ENCODE data around the gene FBN3. TPM values are rescaled to one million over a fixed set of nuclear protein-coding genes. Genes with fewer than 3 reads are reported as not detected.
"Not testable (repeated sequence)": the region's sequence is repeated elsewhere in the genome, so short reads cannot be mapped to it uniquely, and the experiment has no call there.

The FBN3 gene
- total RNA-seq, 1 donor from 2014 or later: not detected

GRCh38 chr19:8117991-8118390 lies 31.4 kb downstream of the FBN3 start:
- no peak for DNase-seq (ENCODE audit: low spot score)

DNA sequence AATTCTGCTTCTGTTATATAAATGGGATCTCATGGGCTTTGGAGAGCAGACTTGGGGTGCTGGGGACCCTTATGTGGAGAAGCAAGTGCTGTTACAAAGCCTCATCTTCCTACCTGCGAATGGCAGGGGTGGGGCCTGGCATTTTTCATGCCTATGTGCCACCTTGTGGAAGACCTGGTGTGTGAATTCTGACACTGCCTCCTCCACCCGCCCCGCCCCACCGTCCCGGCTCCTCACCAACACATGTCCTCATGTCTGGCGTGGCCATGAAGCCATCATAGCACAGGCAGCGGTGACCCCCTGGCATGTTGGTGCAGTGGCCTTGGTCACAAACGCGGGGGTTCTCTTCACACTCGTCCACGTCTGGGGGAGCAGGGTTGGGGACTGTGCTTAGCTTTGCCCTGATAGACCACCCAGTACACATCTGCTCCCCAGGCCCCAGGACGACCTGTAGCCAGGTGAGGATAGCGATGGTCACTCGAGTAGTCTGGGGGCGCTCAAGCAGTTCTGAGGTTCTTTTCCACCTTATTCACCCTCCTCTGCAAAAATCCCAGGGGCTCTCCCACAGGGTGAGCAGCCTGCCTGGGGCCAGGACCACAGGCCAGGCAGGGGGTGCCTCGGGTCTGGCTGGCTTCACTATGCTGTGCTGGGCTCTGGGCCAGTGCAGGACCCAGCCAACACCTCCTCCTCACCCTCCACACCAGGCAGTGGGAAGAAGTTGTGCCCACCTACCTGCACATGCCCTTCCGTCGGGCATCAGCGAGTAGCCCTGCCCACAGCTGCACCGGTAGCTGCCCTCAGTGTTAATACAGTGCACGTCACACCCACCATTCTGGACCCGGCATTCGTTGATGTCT lies 32.7 kb downstream of the FBN3 start:
- no peak for DNase-seq (ENCODE audit: low spot score)

DNA sequence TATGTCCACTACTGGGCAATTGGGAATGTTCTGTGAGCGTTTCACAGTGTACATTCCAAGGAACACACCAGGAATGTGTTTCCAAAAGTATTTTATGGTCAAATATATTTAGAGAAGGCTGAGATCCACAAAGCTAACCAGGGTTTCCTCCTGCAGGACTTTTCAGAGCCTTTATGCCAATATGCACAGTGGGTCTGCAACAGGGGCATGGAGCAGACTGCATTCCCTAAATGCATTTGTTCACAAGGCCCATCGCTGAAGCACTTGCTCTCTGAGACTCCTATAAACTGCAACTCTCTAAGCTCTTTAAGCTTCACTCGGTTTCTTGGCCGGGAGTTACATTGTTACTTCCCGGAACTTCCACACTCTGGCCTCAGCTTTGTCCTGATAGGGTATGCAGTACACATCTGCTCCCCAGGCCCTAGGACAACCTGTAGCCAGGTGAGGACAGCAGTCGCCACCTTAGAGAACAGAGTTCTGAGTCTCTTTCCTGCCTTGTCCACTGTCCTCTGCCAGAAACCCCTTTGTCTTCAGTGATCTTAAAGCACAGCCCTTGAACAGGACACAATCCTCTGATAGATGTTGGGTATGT lies 33.5 kb downstream of the FBN3 start:
- DNase-seq (ENCODE audit: low spot score): no peak

DNA sequence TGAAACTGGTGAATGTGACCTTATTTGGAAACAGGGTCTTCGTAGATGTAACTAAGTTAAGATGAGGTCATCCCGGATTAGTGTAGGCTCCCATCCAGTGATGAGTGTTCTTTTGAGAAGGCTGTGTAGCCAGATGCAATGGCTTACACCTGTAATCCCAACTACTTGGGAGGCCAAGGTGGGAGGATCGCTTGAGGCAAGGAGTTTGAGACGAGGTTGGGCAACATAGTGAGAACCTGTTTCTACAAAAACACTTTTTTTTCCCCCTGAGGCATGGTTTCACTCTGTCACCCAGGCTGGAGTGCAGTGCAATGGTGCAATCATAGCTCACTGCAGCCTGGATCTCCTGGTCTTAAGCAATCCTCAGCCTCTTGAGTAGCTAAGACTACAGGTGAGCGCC lies 36.4 kb downstream of the FBN3 start:
- DNase-seq (ENCODE audit: low spot score): no peak

DNA sequence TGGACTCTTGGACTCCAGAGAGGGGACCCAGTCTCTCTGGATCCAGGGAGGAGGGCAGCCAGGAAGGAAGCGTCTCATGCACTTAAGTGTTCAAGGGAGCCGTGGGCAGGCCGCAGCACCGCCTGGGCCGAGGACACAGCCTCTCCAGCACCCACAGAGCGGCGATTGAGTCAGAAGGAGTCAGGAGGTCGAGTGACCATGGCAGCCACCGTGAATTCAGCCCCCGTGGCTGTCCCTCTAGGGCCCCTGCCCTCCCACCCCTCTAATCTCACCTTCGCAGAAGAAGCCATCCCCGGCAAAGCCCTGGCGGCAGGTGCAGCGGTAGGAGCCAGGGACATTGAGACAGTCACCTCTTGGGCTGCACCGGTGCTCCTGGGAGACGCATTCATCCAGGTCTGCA lies 38.0 kb downstream of the FBN3 start:
- no peak for DNase-seq (ENCODE audit: low spot score)

- no peak for DNase-seq (ENCODE audit: low spot score)
Observed at GRCh38 chr19:8110931-8111330, 38.5 kb downstream of the FBN3 start.

- DNase-seq (ENCODE audit: low spot score): no peak
Observed at GRCh38 chr19:8109890-8110662, 39.3 kb downstream of the FBN3 start.

- no peak for DNase-seq (ENCODE audit: low spot score)
Observed at GRCh38 chr19:8109455-8109854, 39.9 kb downstream of the FBN3 start.

DNA sequence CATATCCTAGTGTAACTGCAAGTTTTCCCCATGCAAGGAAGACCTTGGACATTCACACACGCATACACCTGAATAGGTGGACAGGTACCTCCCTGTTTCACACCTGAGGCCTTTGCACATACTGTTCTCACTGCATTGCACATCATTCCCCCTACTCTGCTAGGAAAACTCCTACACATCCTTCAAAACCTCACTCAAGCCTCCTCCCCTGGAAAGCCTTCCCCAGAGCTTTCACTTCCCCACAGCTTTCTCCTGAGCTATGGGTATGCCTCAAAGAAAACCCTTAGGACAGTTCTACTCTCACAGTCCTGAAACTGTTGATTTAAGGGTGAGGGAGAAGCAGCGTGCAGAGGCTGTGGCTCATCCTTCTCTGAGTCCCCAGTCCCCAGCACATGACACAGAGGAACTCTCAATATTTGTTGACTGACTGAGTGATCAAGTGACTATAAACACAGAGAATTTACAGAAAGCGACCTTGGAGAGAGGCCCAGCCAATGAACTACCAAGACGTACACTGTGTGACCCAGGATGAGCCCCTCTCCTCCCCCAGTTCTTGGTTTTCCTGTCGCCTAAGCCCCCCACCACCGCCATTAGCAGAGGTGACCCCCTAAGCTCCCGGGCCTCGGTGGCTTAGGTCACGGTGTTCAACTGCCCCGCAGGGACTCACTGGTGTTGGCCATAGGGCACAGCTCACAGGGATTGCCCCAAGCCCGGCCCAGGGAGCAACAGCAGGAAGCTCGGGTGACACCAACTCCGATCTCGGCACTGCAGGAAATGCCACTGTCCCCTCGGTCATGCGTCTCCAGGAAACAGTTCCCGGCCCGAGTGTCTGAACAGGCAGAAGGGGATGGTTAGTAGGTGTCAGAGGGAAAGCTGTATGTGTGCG lies 40.6 kb downstream of the FBN3 start:
- no peak for DNase-seq (ENCODE audit: low spot score)

- no peak for DNase-seq (ENCODE audit: low spot score)
Observed at GRCh38 chr19:8107301-8107903, 42.0 kb downstream of the FBN3 start.

- no peak for DNase-seq (ENCODE audit: low spot score)
Observed at GRCh38 chr19:8105471-8105870, 43.9 kb downstream of the FBN3 start.

- DNase-seq (ENCODE audit: low spot score): not testable (repeated sequence)
Observed at GRCh38 chr19:8101910-8102309, 47.5 kb downstream of the FBN3 start.

DNA sequence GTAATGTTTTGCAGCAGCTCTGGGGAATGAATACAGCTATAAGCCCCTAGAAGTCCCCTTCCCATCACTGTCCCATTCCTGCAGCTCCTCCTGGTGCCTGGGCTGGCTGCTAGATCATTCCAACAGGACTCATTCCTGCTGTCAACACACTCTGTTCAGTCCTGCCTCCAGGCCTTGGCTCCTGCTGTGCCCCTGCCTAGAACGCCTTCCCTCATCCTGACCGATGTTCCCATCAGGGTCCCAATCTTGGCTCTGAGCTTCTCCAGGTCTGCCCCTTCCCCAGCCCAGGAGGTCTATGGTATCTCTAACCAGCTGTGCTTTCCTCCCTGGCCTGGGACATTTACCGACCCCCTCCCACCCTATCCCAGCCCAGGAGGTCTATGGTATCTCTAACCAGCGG lies 48.1 kb downstream of the FBN3 start:
- DNase-seq (ENCODE audit: low spot score): no peak

GRCh38 chr19:8097681-8098567 lies 51.5 kb downstream of the FBN3 start:
- DNase-seq (ENCODE audit: low spot score): no peak

DNA sequence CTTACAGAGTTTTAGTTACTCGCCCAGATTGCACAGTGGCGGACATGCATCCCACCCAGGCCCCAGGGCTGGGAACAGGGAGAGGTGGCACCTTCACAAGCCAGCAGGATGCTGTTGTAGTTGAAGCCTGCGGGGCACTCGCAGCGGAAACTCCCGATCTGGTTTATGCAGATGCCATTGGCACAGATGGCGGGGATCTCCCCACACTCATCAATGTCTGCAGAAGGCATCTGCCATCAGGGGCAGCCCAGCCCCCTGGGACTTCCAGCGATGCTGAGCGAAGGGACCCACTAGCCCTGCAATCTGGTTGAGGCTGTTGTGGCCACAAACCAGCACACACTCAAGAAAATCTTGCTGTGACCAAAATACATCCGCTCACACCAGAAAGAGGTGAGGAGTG lies 52.2 kb downstream of the FBN3 start:
- DNase-seq (ENCODE audit: low spot score): no peak

DNA sequence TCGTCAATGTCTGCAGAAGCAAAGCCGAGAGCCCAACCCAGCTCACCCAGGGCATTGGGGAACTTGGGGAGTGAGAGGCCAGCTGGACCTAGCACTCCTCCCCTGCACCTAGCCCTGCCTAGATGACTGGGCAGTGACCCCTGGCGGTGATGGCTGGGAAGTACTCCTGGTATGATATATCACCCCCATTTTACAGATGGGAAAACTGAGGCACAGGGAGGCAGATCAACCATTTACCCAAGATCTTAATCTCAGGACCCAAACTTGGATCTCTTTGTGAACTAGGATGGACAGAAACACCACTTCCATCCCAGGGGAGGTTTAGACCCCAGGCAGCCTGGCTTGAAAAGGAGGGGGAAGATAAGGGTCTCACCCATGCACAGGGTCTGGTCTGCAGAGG lies 53.3 kb downstream of the FBN3 start:
- no peak for DNase-seq (ENCODE audit: low spot score)

DNA sequence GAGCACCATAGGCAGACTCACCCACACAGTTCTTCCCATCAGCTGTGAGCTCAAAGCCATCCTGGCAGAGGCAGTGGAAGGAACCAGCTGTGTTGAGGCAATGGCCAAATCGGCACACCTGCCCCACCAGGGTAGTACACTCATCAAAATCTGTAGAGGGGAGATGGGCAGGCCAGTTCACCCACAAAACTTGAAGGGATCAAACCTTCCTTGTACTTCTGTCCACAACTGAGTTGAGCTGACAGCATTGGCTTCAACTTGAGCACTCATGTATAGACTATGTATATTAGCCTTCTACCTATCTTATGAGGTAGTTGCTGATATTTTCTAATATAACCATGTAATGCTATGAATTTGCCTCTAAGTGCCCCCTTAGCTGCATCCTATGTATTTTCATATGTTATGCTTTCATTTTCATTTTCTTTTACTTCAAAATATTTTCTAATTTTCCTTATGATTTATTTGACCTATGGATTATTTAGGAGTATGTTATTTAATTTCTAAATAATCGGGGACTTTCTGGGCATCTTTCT lies 54.0 kb downstream of the FBN3 start:
- DNase-seq (ENCODE audit: low spot score): no peak

DNA sequence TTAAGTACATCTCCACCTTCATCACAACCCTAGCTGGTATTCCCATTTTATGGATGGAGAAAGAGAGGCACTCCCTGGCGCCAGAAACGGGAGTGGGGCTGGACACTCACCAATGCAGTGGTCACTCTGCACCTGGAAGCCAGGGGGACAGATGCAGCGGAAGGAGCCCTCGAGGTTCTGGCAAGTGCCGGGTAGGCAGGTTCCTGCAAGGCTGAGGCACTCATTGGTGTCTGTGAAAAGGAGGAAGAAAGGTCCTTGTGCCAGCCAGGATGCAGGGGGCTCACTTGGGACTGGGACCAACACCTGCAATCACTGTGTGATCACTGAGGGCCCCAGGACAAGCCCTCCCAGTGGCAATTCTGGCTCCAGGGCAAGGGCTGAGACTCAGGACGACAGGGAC lies 55.1 kb downstream of the FBN3 start:
- no peak for DNase-seq (ENCODE audit: low spot score)

GRCh38 chr19:8093740-8094139 lies 55.7 kb downstream of the FBN3 start:
- no peak for DNase-seq (ENCODE audit: low spot score)

GRCh38 chr19:8090950-8091349 lies 58.4 kb downstream of the FBN3 start:
- DNase-seq (ENCODE audit: low spot score): no peak
